ENCODE data around the gene LYPD8.
"Not testable (repeated sequence)": the region's sequence is repeated elsewhere in the genome, so short reads cannot be mapped to it uniquely, and the experiment has no call there.

Gene LYPD8

GRCh38 chr1:248755517-248755916, at the start of gene LYPD8:
TSS of gene LYPD8 (minus strand) at chr1:248755759. CDS start at chr1:248751081, 4,678 bp downstream.
- no peak within 1 kb of the TSS for H3K4me3 ChIP-seq (ENCODE audit: low read length)
- no peaks in the 10 kb centered on the region for H3K36me3 ChIP-seq (ENCODE audit: insufficient read depth, low read length)
- no peak within 1 kb of the TSS for H2AFZ ChIP-seq (ENCODE audit: low read depth, low read length)
- no peaks in the 10 kb centered on the region for H3K9me3 ChIP-seq (ENCODE audit: low read length)
- H3K4me1 ChIP-seq (ENCODE audit: insufficient read depth, low read length), result no peaks in the 10 kb centered on the region
- H3K27me3 ChIP-seq (ENCODE audit: insufficient read depth, low read length), result no peaks in the 10 kb centered on the region

GRCh38 chr1:248804771-248805681, 49.5 kb upstream of the LYPD8 start:
- Histone ChIP-seq H3K9me3 (ENCODE audit: low read length) (no peaks in the 10 kb centered on the region), H3K4me3 (ENCODE audit: low read length) (no peak overlapping the region), H3K27me3 (ENCODE audit: insufficient read depth, low read length) (peaks cover 5% of the 10 kb centered on the region), H3K4me1 (ENCODE audit: insufficient read depth, low read length) (no peaks in the 10 kb centered on the region), H2AFZ (ENCODE audit: low read depth, low read length) (no peak overlapping the region), H3K36me3 (ENCODE audit: insufficient read depth, low read length) (no peaks in the 10 kb centered on the region)

DNA sequence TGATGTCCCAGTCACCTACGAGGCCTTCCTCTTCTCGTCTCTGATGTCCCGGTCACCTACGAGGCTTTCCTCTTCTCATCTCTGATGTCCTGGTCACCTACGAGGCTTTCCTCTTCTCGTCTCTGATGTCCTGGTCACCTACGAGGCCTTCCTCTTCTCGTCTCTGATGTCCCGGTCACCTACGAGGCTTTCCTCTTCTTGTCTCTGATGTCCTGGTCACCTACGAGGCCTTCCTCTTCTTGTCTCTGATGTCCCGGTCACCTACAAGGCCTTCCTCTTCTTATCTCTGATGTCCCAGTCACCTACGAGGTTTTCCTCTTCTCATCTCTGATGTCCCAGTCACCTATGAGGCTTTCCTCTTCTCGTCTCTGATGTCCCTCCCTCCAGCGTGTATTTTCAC, 47.9 kb upstream of the LYPD8 start:
- not testable (repeated sequence) for H3K9me3 ChIP-seq (ENCODE audit: low read length); H2AFZ ChIP-seq (ENCODE audit: low read depth, low read length); H3K4me3 ChIP-seq (ENCODE audit: low read length); H3K4me1 ChIP-seq (ENCODE audit: insufficient read depth, low read length); H3K27me3 ChIP-seq (ENCODE audit: insufficient read depth, low read length); H3K36me3 ChIP-seq (ENCODE audit: insufficient read depth, low read length)

- Histone ChIP-seq H3K36me3 (ENCODE audit: insufficient read depth, low read length) (no peaks in the 10 kb centered on the region), H3K27me3 (ENCODE audit: insufficient read depth, low read length) (peaks cover 6% of the 10 kb centered on the region), H2AFZ (ENCODE audit: low read depth, low read length) (no peak overlapping the region), H3K9me3 (ENCODE audit: low read length) (no peaks in the 10 kb centered on the region), H3K4me3 (ENCODE audit: low read length) (no peak overlapping the region), H3K4me1 (ENCODE audit: insufficient read depth, low read length) (no peaks in the 10 kb centered on the region)
Measured at GRCh38 chr1:248802454-248802853, 46.9 kb upstream of the LYPD8 start.

DNA sequence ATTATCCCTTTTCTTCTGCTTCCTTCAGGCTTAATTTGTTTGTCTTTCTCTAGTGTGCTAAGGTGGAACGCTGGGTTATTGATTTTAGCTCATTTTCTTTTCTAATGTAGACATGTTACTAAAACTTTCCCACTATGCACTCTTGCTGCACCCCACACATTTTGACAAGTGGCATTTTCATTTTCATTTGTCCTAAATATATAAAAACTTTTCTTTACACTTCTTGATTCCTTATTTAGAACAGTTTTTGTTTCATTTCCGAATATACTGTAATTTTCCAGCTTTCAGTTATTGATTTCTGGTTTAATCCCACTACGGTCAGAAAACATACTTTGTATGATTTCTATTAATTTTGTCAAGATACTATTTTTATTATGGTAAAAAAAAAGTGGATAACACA, 44.9 kb upstream of the LYPD8 start:
- Histone ChIP-seq H2AFZ (ENCODE audit: low read depth, low read length) (no peak overlapping the region), H3K4me1 (ENCODE audit: insufficient read depth, low read length) (no peaks in the 10 kb centered on the region), H3K9me3 (ENCODE audit: low read length) (peaks cover 2% of the 10 kb centered on the region), H3K36me3 (ENCODE audit: insufficient read depth, low read length) (no peaks in the 10 kb centered on the region), H3K27me3 (ENCODE audit: insufficient read depth, low read length) (peaks cover 8% of the 10 kb centered on the region), H3K4me3 (ENCODE audit: low read length) (no peak overlapping the region)

DNA sequence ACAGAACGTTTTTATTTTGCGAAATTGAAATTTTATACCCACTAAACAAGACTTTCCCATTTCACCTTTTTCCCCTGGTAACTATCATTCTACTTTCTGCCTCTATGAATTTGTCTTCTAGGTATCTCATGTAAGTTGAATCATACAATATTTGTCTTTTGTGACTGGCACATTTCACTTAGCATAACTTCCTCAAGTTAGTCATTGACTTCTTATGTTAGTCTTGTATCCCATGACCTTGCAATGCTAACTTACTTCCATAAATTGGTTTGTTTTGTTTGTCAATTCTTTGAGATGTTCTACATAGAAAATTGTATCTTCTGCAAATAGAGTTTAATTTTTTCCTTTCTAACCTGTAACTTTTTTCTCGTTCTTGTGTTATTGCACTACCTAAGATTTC, 43.2 kb upstream of the LYPD8 start:
- Histone ChIP-seq H3K36me3 (ENCODE audit: insufficient read depth, low read length) (no peaks in the 10 kb centered on the region), H3K4me3 (ENCODE audit: low read length) (no peak overlapping the region), H3K27me3 (ENCODE audit: insufficient read depth, low read length) (peaks cover 8% of the 10 kb centered on the region), H3K4me1 (ENCODE audit: insufficient read depth, low read length) (no peaks in the 10 kb centered on the region), H3K9me3 (ENCODE audit: low read length) (peaks cover 2% of the 10 kb centered on the region), H2AFZ (ENCODE audit: low read depth, low read length) (no peak overlapping the region)

- H2AFZ ChIP-seq (ENCODE audit: low read depth, low read length); H3K36me3 ChIP-seq (ENCODE audit: insufficient read depth, low read length); H3K9me3 ChIP-seq (ENCODE audit: low read length); H3K27me3 ChIP-seq (ENCODE audit: insufficient read depth, low read length); H3K4me1 ChIP-seq (ENCODE audit: insufficient read depth, low read length); H3K4me3 ChIP-seq (ENCODE audit: low read length): not testable (repeated sequence)
Measured at GRCh38 chr1:248794663-248795062, 39.1 kb upstream of the LYPD8 start.

GRCh38 chr1:248793592-248793991, 38.0 kb upstream of the LYPD8 start:
- no peaks in the 10 kb centered on the region for H3K4me1 ChIP-seq (ENCODE audit: insufficient read depth, low read length)
- peaks cover 4% of the 10 kb centered on the region for H3K27me3 ChIP-seq (ENCODE audit: insufficient read depth, low read length)
- H3K9me3 ChIP-seq (ENCODE audit: low read length), result peaks cover 2% of the 10 kb centered on the region
- H3K36me3 ChIP-seq (ENCODE audit: insufficient read depth, low read length), result no peaks in the 10 kb centered on the region
- no peak overlapping the region for H3K4me3 ChIP-seq (ENCODE audit: low read length)
- H2AFZ ChIP-seq (ENCODE audit: low read depth, low read length), result no peak overlapping the region

GRCh38 chr1:248792342-248792741, 36.8 kb upstream of the LYPD8 start:
- no peaks in the 10 kb centered on the region for H3K4me1 ChIP-seq (ENCODE audit: insufficient read depth, low read length)
- H3K4me3 ChIP-seq (ENCODE audit: low read length), result no peak overlapping the region
- no peak overlapping the region for H2AFZ ChIP-seq (ENCODE audit: low read depth, low read length)
- no peaks in the 10 kb centered on the region for H3K36me3 ChIP-seq (ENCODE audit: insufficient read depth, low read length)
- H3K27me3 ChIP-seq (ENCODE audit: insufficient read depth, low read length), result peaks cover 2% of the 10 kb centered on the region
- peaks cover 2% of the 10 kb centered on the region for H3K9me3 ChIP-seq (ENCODE audit: low read length)

GRCh38 chr1:248791010-248791409, 35.5 kb upstream of the LYPD8 start:
- peaks cover 2% of the 10 kb centered on the region for H3K9me3 ChIP-seq (ENCODE audit: low read length)

GRCh38 chr1:248790456-248790855, 34.9 kb upstream of the LYPD8 start:
- H3K4me3 ChIP-seq (ENCODE audit: low read length), result no peak overlapping the region
- no peak overlapping the region for H2AFZ ChIP-seq (ENCODE audit: low read depth, low read length)
- H3K9me3 ChIP-seq (ENCODE audit: low read length), result no peaks in the 10 kb centered on the region
- H3K4me1 ChIP-seq (ENCODE audit: insufficient read depth, low read length), result no peaks in the 10 kb centered on the region
- H3K36me3 ChIP-seq (ENCODE audit: insufficient read depth, low read length), result no peaks in the 10 kb centered on the region
- peaks cover 4% of the 10 kb centered on the region for H3K27me3 ChIP-seq (ENCODE audit: insufficient read depth, low read length)

More at GRCh38 chr1:248791010-248791409, 35.5 kb upstream of the LYPD8 start:
- peaks cover 5% of the 10 kb centered on the region for H3K27me3 ChIP-seq (ENCODE audit: insufficient read depth, low read length)
- no peaks in the 10 kb centered on the region for H3K36me3 ChIP-seq (ENCODE audit: insufficient read depth, low read length)
- H3K4me3 ChIP-seq (ENCODE audit: low read length), result no peak overlapping the region
- no peak overlapping the region for H2AFZ ChIP-seq (ENCODE audit: low read depth, low read length)
- no peaks in the 10 kb centered on the region for H3K4me1 ChIP-seq (ENCODE audit: insufficient read depth, low read length)

- H3K9me3 ChIP-seq (ENCODE audit: low read length); H3K4me3 ChIP-seq (ENCODE audit: low read length); H2AFZ ChIP-seq (ENCODE audit: low read depth, low read length); H3K4me1 ChIP-seq (ENCODE audit: insufficient read depth, low read length); H3K27me3 ChIP-seq (ENCODE audit: insufficient read depth, low read length); H3K36me3 ChIP-seq (ENCODE audit: insufficient read depth, low read length): not testable (repeated sequence)
Measured at GRCh38 chr1:248789337-248789736, 33.8 kb upstream of the LYPD8 start.

- H2AFZ ChIP-seq (ENCODE audit: low read depth, low read length), result no peak overlapping the region
- no peak overlapping the region for H3K4me3 ChIP-seq (ENCODE audit: low read length)
- peaks cover 4% of the 10 kb centered on the region for H3K27me3 ChIP-seq (ENCODE audit: insufficient read depth, low read length)
- H3K9me3 ChIP-seq (ENCODE audit: low read length), result no peaks in the 10 kb centered on the region
- no peaks in the 10 kb centered on the region for H3K36me3 ChIP-seq (ENCODE audit: insufficient read depth, low read length)
- no peaks in the 10 kb centered on the region for H3K4me1 ChIP-seq (ENCODE audit: insufficient read depth, low read length)
Measured at GRCh38 chr1:248788327-248788726, 32.8 kb upstream of the LYPD8 start.

- Histone ChIP-seq H2AFZ (ENCODE audit: low read depth, low read length) (no peak overlapping the region), H3K36me3 (ENCODE audit: insufficient read depth, low read length) (no peaks in the 10 kb centered on the region), H3K4me3 (ENCODE audit: low read length) (no peak overlapping the region), H3K27me3 (ENCODE audit: insufficient read depth, low read length) (peaks cover 10% of the 10 kb centered on the region), H3K9me3 (ENCODE audit: low read length) (no peaks in the 10 kb centered on the region), H3K4me1 (ENCODE audit: insufficient read depth, low read length) (no peaks in the 10 kb centered on the region)
Measured at GRCh38 chr1:248787430-248787829, 31.9 kb upstream of the LYPD8 start.
